HG02885 (cell line): ENCODE measurements around the gene IER5.

Experiments
- ATAC-seq: cut with Tn5 transposase; IDR thresholded peaks from one replicate; pipeline ENCODE4 v1.9.1; 2021; ENCODE audit warnings: mild to moderate bottlenecking; ENCODE audit not compliant: unreplicated experiment, poor library complexity

Gene IER5

DNA sequence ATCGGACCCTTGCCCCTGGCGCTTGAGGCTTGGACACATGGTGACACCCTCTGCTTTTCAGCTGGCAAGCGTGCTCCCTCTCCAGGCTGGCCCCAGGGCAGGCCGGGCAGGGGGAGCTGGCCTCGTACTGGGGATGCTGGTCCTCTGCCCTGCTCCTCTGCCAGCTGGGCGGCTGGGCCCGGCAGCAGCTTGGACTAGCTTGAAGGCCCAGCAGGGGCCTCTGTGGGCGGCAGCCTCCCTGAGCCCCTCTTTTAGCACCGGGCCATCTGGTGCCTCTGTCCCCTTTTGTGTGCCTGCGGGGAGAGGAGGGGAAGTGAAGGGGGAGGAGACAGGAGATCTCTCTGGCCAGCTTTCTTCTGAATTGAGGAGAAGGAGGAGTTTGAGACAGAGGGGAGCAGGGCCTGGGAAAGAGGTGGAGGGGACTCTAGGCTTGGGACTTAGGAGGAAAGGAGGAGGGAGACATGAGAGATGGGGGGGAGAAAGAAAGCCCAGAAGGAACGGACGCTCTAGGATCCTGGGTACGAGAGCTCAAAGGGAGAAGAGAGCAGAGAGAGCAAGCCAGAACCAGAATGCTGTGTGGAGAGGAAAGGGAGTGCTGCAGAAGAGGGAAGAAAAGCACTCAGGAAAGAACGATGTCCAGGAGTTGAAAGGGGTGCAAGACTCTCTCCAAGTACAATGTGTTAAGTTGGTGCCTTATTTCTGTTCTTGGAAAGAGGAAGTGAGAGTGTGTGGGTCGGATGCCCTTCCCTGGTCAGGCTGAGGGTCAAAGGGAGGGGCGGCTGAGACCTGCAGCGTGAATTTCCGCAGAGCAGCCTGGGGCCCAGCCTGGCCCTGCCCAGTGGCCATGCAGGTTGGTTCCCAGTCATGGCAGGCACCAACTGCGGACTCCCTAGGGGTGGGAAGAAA is 40.3 kb downstream of the IER5 start:
- peak; percentile 58 for ATAC-seq

DNA sequence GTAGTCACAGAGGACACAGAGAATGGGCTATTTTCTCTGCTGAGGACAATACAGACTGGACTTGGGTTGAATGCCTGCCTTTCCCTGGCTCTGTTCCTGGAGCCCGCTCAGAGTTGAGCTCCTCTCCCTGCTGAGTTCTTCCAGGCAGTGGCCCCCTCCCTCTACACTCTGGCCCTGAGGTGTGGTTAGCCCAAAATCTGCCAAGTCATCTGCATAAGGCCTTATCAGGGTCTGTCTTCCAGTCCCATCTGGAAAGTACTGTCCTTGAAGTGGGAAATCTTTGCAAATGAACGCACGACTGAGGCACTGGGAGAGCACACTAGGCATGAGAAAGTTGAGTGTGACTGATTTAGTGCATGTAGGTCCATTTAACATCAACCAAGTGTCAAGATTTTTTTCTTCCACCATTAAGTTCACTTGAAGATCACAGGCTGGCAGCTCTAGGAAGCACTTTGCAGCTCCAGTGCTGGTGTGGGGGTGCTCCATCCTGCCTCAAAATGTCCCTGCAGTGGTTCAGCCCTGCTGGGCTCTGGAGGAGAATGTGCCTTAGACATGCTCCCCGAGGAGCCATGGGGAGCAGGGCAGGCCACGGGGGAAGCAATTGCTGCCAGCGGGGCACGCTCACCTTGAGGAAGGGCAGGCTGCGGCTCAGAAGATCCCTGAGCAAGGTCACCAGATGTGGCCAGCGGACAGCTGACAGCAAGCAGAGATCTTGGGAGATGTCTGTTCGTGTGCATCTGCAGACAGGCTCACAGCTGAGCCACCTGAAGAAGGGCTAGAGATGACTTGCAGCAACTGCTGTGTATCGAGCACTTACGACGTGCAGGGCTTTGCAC is 41.5 kb downstream of the IER5 start:
- ATAC-seq = no peak

DNA sequence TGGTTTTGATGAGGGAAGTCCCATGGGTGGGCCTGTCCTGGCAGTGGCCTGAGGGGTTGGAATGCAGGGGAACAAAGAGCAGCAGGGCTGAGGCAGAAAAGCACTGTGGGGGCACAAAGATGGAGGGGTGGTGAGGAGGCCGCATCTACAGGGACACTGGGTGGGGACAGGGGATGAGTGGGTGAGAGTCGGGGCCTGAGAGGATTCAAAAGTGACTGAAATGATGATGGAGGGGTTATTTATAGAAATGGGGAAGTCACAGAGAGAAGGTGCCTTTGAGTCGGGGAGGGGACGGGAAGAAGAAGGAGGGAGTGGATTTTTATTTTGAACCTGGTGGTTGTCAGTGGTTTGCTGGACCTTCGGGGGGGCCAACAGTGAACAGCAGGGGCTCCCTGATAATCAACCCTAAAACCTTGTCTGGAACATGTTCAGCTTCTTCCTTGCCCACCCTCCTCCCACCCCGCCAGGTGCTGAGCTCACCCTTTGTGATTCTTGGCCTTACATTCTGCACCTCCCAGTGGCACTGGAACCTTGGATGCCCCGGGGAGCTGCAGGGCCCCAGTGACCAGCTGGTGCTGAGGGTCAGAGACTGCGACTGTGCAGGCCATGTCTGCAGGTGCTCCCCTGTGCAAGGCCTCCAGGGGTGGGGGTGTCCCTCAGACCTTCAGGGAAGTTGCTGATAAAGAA is 42.9 kb downstream of the IER5 start:
- ATAC-seq = peak; percentile 39

DNA sequence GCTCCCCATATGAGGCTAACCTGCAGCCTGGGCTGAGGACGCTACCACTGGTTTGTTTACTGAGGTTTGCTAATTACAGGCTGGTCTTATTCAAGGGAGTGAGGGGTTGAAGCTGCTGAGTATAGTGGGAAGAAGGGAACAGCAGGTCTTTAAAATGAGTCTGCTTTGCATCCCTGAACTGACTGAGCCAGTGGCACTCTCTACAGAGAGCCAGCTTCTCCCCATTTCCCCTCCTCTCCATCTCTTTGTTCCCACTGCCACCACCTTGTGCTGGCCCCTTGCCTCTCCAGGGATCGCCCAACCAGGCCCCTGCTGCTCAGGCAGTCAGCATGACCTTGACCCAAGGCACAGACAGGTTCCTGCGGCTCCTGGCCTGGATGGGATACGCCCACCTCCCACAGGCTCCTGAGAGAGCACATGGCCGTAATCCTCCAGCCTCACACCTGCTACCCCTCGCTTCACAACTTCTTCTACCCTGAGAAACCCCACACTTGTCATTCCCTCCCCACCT is 45.0 kb downstream of the IER5 start:
- ATAC-seq = no peak

DNA sequence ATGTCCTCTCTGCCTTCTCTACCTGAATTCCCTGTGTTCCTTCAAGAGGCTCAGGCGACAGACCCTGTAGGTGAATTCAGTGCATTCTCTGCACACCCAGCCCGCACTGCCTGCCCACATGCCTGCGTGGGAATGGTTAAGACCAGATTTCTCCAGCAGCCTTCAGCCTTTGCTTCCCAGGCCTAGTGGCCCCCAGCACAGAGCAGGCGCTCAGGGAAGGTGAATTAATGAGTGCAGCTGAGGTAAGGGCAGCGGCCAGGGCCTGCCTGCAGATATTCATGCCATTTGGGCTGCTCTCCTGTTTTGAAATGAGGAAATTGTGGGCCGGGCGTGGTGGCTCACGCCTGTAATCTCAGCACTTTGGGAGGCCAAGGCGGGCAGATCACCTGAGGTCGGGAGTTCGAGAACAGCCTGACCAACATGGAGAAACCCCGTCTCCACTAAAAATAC is 45.5 kb downstream of the IER5 start:
- no peak for ATAC-seq

GRCh38 chr1:181134543-181135436 is 46.3 kb downstream of the IER5 start:
- ATAC-seq = peak; percentile 36

GRCh38 chr1:181135437-181135731 is 46.9 kb downstream of the IER5 start:
- no peak for ATAC-seq

DNA sequence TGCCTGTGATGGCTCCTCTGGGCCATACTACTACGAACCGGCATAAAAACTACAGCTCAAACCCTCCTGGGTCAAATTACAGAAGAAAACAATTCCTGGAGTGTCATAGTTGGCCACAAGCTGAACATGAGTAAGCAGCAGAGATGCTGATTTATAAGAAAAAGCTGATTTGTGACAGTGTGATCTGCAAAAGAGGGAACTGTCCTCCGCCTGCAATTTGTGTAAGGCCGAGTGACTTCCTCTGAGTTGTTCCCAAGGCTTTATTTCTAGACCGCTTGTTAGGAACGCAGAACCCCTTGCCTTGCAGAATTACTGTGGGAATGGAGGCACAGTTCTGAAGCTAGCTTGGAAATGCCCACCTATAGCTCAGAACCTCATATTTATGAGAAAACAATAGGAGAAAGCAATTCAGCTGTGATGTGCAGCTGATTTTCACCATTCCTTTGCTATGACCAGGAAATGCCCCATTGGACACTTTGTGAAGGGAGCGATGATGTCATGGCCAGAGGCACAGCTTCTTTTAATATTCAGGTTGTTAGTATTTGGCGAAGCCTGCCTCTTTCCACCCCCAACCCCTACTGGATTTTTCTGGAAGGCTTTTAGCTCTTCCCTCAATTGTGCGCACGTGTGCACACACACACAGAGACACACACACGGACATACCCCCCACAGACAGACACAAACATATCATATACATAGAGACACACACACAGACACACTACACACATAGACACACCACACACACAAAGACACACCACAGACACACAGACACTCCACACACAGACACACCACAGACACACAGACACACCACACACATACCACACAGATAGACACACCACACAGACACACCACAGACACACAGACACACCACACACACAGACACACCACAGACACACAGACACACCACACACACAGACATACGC is 47.6 kb downstream of the IER5 start:
- no peak for ATAC-seq

DNA sequence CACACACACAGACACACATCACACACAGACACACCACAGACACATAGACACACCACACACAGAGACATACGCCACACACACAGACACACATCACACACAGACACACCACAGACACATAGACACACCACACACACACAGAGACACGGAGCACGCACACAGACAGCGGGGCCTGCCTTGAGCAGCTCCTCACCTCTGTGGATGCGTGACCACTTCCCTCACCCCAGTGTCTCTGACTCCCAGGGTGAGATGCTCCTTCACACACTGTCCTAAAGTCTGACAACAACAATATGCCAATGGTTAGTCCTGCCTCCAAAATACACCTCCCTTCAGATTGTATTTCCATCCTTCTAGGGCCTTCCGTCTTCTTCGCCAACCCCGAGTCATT is 48.2 kb downstream of the IER5 start:
- no peak for ATAC-seq

DNA sequence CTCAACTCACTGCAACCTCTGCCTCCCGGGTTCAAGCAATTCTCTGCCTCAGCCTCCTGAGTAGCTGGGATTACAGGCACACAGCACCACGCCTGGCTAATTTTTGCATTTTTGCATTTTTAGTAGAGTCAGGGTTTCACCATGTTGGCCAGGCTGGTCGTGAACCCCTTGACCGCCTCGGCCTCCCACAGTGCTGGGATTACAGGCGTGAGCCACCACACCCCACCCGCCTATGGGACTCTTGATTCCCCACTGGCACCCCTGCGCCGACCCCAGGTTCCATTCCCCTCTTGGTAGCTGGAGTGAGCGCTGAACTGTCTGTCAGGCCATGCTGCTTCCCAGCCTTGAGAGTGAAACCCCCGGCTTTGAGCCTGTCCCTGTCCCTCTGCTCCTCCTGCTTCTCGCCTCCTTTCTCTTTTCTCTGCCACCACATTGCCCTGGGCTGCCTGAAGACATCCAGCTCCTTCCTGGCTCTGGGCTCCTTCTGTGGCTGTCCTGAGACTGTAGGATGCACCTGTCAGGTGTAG is 48.8 kb downstream of the IER5 start:
- ATAC-seq = no peak

GRCh38 chr1:181139631-181140061 is 51.1 kb downstream of the IER5 start:
- ATAC-seq = no peak

DNA sequence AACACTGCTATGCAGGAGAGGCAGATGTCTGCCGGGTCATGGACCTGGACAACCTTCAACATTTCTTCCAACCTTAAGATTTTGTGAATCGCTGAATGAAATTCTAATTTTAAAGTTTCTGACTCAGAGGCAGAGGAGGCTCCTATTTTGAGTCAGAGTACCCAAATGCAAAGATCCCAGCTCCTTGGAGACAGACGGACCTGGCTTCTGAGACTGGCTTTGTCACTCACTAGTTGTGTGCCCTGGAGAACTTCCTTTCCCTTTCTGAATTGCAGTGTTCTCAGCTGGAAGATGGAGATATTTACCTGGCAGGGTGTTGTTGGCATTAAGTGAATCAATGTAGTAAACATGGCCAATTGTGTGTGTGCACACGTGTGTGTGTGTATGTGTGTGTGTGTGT is 51.9 kb downstream of the IER5 start:
- ATAC-seq = no peak

- ATAC-seq = no peak
Observed at GRCh38 chr1:181140891-181141290, 52.4 kb downstream of the IER5 start.

- ATAC-seq = no peak
Observed at GRCh38 chr1:181141431-181141910, 53.0 kb downstream of the IER5 start.
